Activated T-cell treated with anti-CD3 and anti-CD28 coated beads for 48 hours (primary cell): ENCODE measurements around the gene SLC7A1.

ENCODE experiments used
- DNase-seq: peaks from one replicate; pipeline ENCODE4 v3.0.0-alpha.2; 2020; ENCODE audit warnings: low read depth

SLC7A1 gene

DNA sequence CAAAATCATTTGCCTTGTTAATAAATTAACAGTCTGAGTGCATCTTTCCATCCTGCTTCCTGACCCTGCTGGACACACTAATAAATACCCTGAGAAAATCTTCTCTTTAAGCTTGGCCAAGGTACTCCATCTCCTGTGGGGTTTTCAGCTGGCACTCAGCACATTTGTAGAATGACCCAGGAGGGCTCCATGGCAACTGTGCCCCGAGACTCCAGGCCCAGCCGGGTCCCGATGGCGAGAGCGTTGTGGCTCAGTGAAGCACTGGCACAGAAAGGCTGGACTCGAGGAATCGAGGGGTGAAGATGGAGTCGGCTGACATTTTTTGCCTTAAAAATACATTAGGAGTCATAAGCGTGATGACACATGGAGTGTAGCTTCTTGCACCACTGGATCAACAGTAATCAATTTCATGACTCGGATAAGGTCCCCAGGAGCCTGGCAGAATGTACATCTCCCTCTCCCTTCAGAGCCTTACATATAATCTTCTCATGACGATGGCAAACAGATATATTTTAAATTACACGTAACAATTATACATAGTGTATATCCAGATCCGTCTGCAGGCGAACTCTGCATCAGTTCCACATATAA lies 85.4 kb downstream of the SLC7A1 start:
- no peak for DNase-seq

DNA sequence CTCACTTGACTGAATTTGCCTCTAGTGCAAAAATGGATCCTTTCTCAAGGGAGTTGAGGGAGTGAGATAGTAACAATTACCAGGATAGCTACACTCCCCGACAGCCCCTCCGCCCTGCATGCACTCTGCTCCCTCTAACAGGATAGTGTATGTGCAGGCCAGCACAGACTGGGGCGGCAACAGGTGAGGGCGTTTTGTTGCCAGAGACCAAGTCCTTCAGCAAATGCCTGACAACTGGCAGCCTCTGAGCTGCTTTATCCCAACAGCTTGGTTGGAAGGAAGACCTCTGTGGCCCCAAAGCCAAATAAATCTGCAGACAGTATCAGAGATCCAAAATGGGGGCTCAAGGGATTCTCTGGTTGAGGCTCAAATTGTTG lies 86.6 kb downstream of the SLC7A1 start:
- no peak for DNase-seq

DNA sequence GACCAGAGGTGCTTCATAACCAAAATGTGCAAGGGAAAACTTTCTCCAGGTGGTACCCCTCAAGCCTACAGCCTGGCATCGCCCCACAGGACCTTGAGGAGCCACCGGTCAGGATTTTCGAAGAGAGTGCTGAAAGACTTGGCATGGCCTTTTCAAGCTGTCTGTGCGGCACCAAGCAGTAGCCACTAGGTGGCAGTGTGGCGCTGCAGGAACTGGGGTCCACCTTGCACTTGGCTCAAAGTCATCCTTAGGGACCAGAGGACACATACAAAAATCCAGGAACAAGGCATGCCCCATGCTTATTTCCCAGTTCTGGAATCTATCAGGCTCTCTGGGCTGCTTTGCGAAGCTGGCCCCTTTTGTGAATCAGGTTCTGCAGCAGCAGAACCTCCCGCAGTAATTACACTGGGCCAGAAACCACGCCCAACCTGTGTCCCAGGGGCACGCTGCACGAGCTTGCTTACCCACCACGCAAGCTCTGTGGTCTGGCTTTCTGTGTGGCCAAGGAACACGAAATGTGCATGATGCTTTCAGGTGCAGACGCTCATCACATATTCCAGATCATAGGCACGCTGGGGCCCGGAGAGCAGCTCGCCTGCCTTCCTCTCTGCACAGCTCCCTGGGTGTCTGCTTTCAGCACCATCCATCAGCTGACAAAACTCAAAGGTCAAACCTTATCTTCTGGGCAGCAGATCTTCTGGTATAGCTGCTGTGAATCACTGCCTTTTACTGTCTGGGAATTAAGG lies 87.2 kb downstream of the SLC7A1 start:
- DNase-seq = peak; percentile 60

- no peak for DNase-seq
Observed at GRCh38 chr13:29507356-29507755, 88.1 kb downstream of the SLC7A1 start.

GRCh38 chr13:29505950-29506349 lies 89.5 kb downstream of the SLC7A1 start:
- no peak for DNase-seq

GRCh38 chr13:29505511-29505910 lies 90.0 kb downstream of the SLC7A1 start:
- no peak for DNase-seq

GRCh38 chr13:29504691-29505090 lies 90.8 kb downstream of the SLC7A1 start:
- DNase-seq = no peak

DNA sequence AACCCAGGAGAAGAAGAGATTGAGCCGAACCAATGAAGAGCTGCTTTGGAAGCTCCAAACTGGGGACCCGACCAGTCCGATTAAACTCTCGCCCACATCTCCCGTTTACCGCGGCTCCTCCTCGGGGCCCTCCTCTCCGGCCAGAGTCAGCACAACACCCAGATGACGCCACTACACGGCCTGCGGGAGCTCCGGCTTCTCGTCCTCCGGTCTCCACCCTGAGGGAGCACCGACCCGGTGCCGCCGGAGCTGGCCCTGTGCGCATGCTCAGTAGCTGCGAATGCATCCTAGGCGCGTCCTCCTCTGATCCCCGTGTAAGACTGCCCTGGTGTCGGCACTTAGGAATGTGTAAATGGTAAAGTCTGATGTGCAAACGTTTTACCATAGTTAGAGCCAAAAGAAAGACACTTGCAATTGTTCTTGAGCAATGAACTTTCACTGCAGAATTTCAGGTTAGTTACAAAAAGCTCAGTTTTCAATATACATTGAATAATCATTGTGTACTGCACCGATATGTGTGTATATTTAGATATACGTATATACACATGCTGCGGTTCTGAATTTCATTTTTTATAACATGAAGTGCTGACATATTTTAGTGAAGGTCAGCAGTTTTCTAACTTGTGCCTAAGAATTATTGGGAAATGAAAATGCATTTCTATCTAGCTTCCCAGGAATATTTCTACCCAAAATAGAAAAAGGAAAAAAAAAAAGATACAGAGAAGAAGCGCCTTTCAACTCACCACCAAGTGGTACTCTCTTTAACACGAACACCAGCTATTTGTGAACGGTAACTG lies 92.2 kb downstream of the SLC7A1 start:
- DNase-seq = no peak

DNA sequence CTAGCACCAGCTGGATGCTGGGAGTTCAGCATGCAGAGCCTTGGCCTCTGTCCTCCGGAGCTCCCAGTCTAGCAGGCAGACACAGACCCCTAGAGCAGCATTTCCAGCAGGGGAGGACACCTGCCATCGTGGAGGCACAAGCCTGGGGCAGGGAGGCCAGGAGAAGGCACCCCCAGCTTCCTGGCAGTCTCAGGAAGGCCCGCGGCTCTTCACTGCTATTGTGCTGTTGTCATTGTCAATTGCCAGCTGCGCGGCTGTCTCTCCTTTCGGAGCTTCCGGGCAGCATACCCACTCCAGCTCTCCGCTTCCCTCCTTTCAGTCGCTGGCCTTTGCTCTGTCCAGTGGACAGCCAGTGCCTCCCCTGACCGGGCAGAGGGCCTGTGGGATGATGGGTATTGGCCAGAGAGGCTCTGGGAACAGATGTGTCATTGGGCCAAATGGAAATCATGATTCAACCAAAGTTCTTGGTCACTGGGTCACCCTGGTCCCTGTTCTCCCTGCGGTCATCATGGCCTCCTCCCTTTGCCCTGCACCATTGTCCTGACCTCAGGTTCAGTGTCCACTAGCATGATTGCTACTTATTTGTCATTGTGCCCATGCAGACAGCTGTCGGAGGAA lies 93.0 kb downstream of the SLC7A1 start:
- DNase-seq = no peak

DNA sequence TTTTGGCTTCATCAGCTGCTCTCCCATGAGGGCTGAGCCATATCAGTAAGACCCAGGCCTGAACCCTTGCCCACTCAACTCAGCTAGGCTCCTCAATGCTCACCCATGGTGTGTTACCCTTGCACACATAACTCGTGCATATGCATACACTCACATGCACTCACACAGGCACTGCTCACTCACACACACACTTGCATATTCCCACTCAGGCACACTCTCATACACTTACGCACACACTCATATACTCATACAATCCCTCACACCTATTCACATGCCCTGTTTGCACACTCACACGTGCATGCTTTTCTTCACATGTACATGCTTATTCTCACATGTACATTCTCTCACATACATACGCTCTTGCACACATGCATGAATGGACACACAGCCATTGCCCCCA lies 93.8 kb downstream of the SLC7A1 start:
- DNase-seq = no peak

DNA sequence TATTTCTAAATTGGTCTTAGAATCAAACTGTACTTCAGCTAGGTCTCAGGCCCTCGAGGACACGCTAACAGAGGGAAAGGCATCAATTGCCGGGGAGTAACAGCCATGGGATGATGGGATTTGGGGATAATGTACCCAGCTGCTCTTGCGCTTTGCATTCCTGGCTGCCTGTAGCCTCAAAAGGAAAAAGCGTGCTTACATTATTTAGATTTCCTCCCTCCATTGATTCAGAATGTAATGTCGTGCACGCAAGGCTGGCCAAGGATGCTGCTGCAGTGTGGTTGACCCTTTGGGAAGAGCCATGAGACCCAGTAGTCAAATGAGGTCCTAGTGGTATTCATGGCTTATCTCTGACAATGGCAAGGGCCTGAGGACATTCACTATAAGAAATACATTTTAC lies 95.1 kb downstream of the SLC7A1 start:
- DNase-seq = no peak

- no peak for DNase-seq
Observed at GRCh38 chr13:29499506-29500165, 95.9 kb downstream of the SLC7A1 start.

- DNase-seq = no peak
Observed at GRCh38 chr13:29498426-29499040, 97.0 kb downstream of the SLC7A1 start.

DNA sequence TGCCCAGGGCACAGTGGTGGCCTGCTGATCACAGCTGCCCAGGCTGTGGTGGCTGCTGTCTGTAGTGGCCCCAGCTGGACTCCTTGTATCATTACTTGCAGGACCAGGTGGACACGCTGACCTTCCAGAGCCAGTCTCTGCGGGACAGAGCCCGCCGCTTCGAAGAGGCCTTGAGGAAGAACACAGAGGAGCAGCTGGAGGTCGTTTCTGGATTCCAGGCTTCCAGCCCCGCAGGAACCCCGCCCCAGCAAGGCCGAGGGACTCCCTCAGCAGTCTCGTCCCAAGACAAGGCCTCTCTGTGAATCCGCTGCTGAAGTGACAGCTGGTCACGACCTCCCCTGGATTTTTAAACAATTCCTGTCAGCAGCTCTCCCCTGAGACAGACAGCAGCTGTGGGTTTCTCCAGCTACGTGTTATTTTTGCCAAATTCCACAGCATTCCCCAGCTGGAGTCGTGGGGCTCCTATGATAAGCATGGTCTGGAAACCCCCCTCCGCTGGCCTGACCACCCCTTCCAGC lies 98.3 kb downstream of the SLC7A1 start:
- DNase-seq = no peak

DNA sequence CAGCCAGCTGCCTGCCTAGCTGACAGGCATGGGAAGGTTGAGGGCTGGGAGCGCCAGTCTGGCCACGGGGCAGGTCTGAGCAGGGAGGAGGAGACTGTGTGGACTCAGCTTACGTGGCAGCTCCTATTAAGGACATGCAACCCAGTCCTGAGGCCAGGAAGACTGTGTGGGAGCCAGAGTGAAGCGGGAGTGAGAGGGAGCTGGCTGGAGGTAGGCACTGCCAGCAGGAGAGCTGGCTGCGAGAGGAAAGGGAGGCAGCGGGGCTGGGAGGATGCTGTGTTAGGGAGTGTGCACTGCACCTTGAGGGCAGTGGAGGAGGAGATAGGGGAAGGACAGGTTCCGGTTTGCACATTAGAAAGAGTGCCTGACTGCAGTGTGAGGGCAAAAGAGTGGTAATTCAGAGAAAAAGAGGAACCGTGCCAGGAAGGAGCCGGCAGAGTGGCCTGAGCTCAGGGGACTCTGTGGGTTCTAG lies 99.2 kb downstream of the SLC7A1 start:
- DNase-seq = no peak

GRCh38 chr13:29494520-29494919 lies 101.0 kb downstream of the SLC7A1 start:
- DNase-seq = no peak

DNA sequence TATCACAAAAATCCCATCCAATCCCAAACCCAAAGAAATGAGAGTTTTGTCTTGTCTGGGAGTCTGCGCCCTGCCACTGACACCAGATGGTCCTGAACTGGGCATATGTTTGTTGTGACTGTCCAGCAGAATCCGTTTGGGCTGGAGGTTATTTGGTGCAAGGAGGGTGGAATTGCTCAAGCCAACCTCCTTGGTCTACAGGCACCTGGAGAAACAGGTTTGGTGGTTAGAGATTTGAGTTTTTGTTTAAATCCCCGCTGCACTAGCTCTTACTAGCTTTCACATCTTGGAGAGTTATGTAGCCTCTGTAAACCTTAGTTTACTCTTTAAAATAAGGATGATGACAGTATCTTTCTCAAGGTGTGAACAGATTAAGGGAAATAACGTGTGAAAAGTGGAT lies 101.7 kb downstream of the SLC7A1 start:
- no peak for DNase-seq

DNA sequence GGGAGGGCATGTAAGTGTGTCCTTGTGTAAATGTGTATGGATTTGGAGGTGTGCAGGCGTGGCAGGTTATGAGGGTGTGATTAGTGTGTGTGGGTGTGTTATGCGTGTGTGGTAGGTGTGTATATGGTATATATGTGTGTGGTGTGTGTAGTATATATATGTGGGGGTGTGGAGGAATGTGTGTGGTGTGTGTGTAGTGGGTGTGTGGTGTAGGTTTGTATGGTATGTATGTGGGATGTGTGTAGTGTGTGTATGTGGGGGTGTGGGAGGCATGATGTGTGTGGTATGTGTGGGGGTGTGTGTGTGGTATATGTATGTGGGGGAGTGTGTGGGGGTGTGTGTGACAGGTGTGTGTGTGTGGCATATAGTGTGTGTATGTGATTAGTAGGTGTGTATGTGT lies 104.2 kb downstream of the SLC7A1 start:
- DNase-seq = no peak

GRCh38 chr13:29490561-29490885 lies 105.0 kb downstream of the SLC7A1 start:
- DNase-seq = no peak

GRCh38 chr13:29489650-29490560 lies 105.6 kb downstream of the SLC7A1 start:
- DNase-seq = no peak
